Ovary (tissue), 3 donors: ENCODE data around the gene ICAM4.
"Not testable (repeated sequence)": the region's sequence is repeated elsewhere in the genome, so short reads cannot be mapped to it uniquely, and the experiment has no call there.

Experiments
- POLR2A ChIP-seq: fragments of 450-650 bp; IDR thresholded peaks from one replicate; pipeline ENCODE4 v1.6.1; 2017; ENCODE audit warnings: antibody characterized with exemption, mild to moderate bottlenecking, moderate library complexity
- TF ChIP-seq, protein P1 (sequence below), 3 donors: fragments of 450-650 bp in 2 of 3; fragments of 200-600 bp in 1 of 3; IDR thresholded peaks; one replicate each; pipeline versions ENCODE4 v1.5.1 to v1.8.0; 2016 to 2022; ENCODE audit warnings: antibody characterized with exemption in 3 of 3, mild to moderate bottlenecking in 1 of 3
- donor health status: DM: no; HTN: no; CAD: no.

DNA sequence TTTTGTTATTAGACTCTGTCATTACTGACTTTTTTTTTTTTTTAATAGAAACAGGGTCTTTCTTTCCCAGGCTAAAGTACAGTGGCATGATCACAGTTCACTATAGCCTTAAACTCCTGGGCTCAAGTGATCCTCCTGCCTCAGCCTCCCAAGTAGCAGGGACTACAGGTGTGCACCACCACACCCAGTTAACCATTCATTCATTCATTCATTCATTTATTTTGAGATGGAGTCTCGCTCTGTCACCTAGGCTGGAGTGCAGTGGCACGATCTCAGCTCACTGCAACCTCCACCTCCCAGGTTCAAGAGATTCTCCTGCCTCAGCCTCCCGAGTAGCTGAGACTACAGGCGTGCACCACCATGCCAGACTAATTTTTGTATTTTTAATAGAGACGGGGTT lies 4.7 kb upstream of the ICAM4 start:
- not testable (repeated sequence) for TF ChIP-seq POLR2A
- TF ChIP-seq, protein P1, sequence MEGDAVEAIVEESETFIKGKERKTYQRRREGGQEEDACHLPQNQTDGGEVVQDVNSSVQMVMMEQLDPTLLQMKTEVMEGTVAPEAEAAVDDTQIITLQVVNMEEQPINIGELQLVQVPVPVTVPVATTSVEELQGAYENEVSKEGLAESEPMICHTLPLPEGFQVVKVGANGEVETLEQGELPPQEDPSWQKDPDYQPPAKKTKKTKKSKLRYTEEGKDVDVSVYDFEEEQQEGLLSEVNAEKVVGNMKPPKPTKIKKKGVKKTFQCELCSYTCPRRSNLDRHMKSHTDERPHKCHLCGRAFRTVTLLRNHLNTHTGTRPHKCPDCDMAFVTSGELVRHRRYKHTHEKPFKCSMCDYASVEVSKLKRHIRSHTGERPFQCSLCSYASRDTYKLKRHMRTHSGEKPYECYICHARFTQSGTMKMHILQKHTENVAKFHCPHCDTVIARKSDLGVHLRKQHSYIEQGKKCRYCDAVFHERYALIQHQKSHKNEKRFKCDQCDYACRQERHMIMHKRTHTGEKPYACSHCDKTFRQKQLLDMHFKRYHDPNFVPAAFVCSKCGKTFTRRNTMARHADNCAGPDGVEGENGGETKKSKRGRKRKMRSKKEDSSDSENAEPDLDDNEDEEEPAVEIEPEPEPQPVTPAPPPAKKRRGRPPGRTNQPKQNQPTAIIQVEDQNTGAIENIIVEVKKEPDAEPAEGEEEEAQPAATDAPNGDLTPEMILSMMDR (IDR thresholded peaks at IDR 0.05) = not testable (repeated sequence)
